HepG2 (cell line): Measurements from ENCODE around the gene TMEM132D.

Experiments
- DR1 ChIP-seq: sonication (generic); formaldehyde crosslinking; IDR thresholded peaks from 2 replicates; pipeline ENCODE4 v1.8.0; 2021; ENCODE audit warnings: mild to moderate bottlenecking, missing genetic modification reagents, inconsistent platforms
- EP300 ChIP-seq, 3 experiments: sonication (generic) in 1 of 3; formaldehyde crosslinking in 1 of 3; IDR thresholded peaks; 2 replicates each; pipeline versions ENCODE4 v1.5.1 to v1.6.1; 2011 to 2020; ENCODE audit warnings: low read depth in 2 of 3, low read length in 2 of 3, borderline replicate concordance in 1 of 3, improper control_type of control experiment in 1 of 3, mild to moderate bottlenecking in 1 of 3, missing genetic modification reagents in 1 of 3, moderate library complexity in 1 of 3
- FOXM1 ChIP-seq: sonication (generic); formaldehyde crosslinking; IDR thresholded peaks from 2 replicates; pipeline ENCODE4 v1.5.0; 2020; ENCODE audit warnings: missing genetic modification reagents
- HINFP ChIP-seq: sonication (generic); formaldehyde crosslinking; IDR thresholded peaks from 2 replicates; pipeline ENCODE4 v1.4.0; 2020; ENCODE audit warnings: low read depth, mild to moderate bottlenecking, missing genetic modification reagents
- KIAA2018 ChIP-seq: sonication (generic); formaldehyde crosslinking; IDR thresholded peaks from 2 replicates; pipeline ENCODE4 v1.5.0; 2020; ENCODE audit warnings: mild to moderate bottlenecking, missing genetic modification reagents, borderline replicate concordance
- KLF9 ChIP-seq: IDR thresholded peaks from 2 replicates; pipeline ENCODE4 v1.6.1; 2016; ENCODE audit warnings: low read depth
- MED8 ChIP-seq: sonication (generic); formaldehyde crosslinking; IDR thresholded peaks from 2 replicates; pipeline ENCODE4 v1.8.1; 2023; ENCODE audit warnings: mild to moderate bottlenecking, missing genetic modification reagents; ENCODE audit not compliant: insufficient replicate concordance
- NR2C2 ChIP-seq: sonication (generic); formaldehyde crosslinking; IDR thresholded peaks from 2 replicates; pipeline ENCODE4 v1.4.0; 2020; ENCODE audit warnings: missing genetic modification reagents, mild to moderate bottlenecking, moderate library complexity, borderline replicate concordance
- RXRA ChIP-seq: sonication (generic); formaldehyde crosslinking; IDR thresholded peaks from 2 replicates; pipeline ENCODE4 v1.5.1; 2020; ENCODE audit warnings: missing genetic modification reagents
- SYNCRIP ChIP-seq: fragments of 200-400 bp; formaldehyde crosslinking; IDR thresholded peaks from 2 replicates; pipeline ENCODE4 v1.6.1; 2018; ENCODE audit warnings: mild to moderate bottlenecking, low read depth, low read length; ENCODE audit not compliant: insufficient read depth
- TEF ChIP-seq: sonication (generic); formaldehyde crosslinking; IDR thresholded peaks from 2 replicates; pipeline ENCODE4 v1.5.0; 2020; ENCODE audit warnings: missing genetic modification reagents
- ZNF121 ChIP-seq: sonication (generic); formaldehyde crosslinking; IDR thresholded peaks from 2 replicates; pipeline ENCODE4 v1.5.0; 2020; ENCODE audit warnings: mild to moderate bottlenecking, missing genetic modification reagents
- ZNF24 ChIP-seq: fragments of 450-650 bp; IDR thresholded peaks from 2 replicates; pipeline ENCODE4 v1.6.1; 2017; ENCODE audit warnings: antibody characterized with exemption, mild to moderate bottlenecking

GRCh38 chr12:129847063-129847462 is 56.8 kb downstream of the TMEM132D start:
- TF ChIP-seq EP300 (IDR thresholded peaks at IDR 0.05; ENCODE audit: low read depth in 2 of 2, low read length in 2 of 2) = no peak
- TF ChIP-seq EP300 (CRISPR knock-in tag; IDR thresholded peaks at IDR 0.05; ENCODE audit: borderline replicate concordance) = no peak
- no peak for TF ChIP-seq RXRA (CRISPR knock-in tag)
- TF ChIP-seq SYNCRIP = no peak
- TF ChIP-seq NR2C2 (CRISPR knock-in tag) = no peak
- no peak for TF ChIP-seq KIAA2018 (CRISPR knock-in tag)
- no peak for TF ChIP-seq TEF (CRISPR knock-in tag)
- TF ChIP-seq ZNF121 = no peak
- no peak for TF ChIP-seq HINFP
- no peak for TF ChIP-seq FOXM1 (CRISPR knock-in tag)
- TF ChIP-seq KLF9 (CRISPR knock-in tag) = no peak
- TF ChIP-seq MED8 (CRISPR knock-in tag) = no peak
- TF ChIP-seq ZNF24 = no peak
- TF ChIP-seq DR1 (CRISPR knock-in tag) = no peak
